Measurements from ENCODE around the gene XRCC2. TPM values are rescaled to one million over a fixed set of nuclear protein-coding genes. Genes with fewer than 3 reads are reported as not detected.

The XRCC2 gene
- 0.89 and 1.2 TPM in 2 replicates for polyA plus RNA-seq
- polyA minus RNA-seq = 1.2 and 2.0 TPM in 2 replicates

DNA sequence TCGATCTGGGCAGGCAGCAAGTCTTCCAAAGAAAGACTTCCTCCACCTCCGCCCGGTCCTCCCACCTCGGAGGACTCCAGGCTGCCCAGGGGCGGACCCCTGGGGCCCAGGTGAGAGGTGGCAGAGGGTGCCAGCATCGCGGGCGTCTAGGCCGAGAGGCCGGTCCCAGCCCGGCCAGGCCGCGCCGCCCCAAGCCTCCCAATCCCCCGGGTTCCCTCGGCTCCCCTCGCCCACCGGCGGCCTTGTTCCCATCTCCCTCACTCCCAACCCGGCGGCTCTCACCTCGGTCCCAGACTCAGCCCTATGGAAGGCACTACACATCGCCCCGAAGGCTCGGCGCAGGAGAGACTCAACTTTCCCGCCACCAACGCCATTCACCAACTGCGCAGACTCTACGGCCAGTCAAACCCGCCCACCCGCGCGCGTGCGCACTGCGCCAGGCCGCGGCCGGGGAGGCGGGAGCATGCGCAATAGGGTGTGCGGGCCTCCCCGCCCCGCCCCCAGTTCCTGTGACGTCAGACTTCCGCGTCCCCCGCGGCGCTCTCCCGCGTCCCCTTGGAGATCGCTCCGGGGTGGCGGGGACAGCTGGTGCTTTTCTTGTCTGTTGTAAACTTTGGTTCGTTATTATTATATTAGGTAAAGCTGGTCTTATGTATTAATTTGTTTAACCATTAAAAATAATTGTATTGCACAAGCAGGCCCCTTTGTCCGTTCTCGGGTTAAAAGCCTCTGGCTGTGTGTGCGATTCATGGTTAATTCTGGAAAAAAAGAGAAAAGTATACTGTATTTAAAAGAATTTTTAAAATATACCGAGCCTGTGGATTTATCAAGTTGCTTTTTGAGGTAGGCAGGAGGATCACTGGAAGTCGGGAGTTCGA lies at the start of gene XRCC2:
TSS of gene XRCC2 (minus strand) at position 383 of the 878 bp plus-strand sequence. CDS start at position 321, 62 bp downstream.
- H4K20me1 ChIP-seq (ENCODE audit: insufficient read depth) = no peaks in the 10 kb centered on the region
- H3K4me2 ChIP-seq (ENCODE audit: low read length) = peak within 1 kb of the TSS; percentile 84
- peak within 1 kb of the TSS; percentile 66 for H2AFZ ChIP-seq (ENCODE audit: low read depth, low read length)
- TF ChIP-seq, protein P1, sequence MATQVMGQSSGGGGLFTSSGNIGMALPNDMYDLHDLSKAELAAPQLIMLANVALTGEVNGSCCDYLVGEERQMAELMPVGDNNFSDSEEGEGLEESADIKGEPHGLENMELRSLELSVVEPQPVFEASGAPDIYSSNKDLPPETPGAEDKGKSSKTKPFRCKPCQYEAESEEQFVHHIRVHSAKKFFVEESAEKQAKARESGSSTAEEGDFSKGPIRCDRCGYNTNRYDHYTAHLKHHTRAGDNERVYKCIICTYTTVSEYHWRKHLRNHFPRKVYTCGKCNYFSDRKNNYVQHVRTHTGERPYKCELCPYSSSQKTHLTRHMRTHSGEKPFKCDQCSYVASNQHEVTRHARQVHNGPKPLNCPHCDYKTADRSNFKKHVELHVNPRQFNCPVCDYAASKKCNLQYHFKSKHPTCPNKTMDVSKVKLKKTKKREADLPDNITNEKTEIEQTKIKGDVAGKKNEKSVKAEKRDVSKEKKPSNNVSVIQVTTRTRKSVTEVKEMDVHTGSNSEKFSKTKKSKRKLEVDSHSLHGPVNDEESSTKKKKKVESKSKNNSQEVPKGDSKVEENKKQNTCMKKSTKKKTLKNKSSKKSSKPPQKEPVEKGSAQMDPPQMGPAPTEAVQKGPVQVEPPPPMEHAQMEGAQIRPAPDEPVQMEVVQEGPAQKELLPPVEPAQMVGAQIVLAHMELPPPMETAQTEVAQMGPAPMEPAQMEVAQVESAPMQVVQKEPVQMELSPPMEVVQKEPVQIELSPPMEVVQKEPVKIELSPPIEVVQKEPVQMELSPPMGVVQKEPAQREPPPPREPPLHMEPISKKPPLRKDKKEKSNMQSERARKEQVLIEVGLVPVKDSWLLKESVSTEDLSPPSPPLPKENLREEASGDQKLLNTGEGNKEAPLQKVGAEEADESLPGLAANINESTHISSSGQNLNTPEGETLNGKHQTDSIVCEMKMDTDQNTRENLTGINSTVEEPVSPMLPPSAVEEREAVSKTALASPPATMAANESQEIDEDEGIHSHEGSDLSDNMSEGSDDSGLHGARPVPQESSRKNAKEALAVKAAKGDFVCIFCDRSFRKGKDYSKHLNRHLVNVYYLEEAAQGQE (IDR thresholded peaks at IDR 0.05; ENCODE audit: borderline replicate concordance) = peak; percentile 54
- peak; percentile 70 for TF ChIP-seq EP300 (conservative IDR thresholded peaks at IDR 0.05; ENCODE audit: poor library complexity, severe bottlenecking)
- TF ChIP-seq EZH2 (IDR thresholded peaks at IDR 0.05; ENCODE audit: borderline replicate concordance, insufficient read depth, low read length, poor library complexity, severe bottlenecking) = no peak
- peak; percentile 60 for TF ChIP-seq RAD21 (conservative IDR thresholded peaks at IDR 0.05)
- TF ChIP-seq MXI1 (conservative IDR thresholded peaks at IDR 0.05; ENCODE audit: poor library complexity, severe bottlenecking) = peak; percentile 99
- TF ChIP-seq SMC3 (conservative IDR thresholded peaks at IDR 0.05; ENCODE audit: poor library complexity) = peak; percentile 64
- TF ChIP-seq, protein P2, sequence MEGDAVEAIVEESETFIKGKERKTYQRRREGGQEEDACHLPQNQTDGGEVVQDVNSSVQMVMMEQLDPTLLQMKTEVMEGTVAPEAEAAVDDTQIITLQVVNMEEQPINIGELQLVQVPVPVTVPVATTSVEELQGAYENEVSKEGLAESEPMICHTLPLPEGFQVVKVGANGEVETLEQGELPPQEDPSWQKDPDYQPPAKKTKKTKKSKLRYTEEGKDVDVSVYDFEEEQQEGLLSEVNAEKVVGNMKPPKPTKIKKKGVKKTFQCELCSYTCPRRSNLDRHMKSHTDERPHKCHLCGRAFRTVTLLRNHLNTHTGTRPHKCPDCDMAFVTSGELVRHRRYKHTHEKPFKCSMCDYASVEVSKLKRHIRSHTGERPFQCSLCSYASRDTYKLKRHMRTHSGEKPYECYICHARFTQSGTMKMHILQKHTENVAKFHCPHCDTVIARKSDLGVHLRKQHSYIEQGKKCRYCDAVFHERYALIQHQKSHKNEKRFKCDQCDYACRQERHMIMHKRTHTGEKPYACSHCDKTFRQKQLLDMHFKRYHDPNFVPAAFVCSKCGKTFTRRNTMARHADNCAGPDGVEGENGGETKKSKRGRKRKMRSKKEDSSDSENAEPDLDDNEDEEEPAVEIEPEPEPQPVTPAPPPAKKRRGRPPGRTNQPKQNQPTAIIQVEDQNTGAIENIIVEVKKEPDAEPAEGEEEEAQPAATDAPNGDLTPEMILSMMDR (IDR thresholded peaks at IDR 0.05; ENCODE audit: poor library complexity, severe bottlenecking) = no peak
- peak; percentile 53 for TF ChIP-seq TAF1 (IDR thresholded peaks at IDR 0.05; ENCODE audit: low read depth)
- TF ChIP-seq POLR2AphosphoS5 (IDR thresholded peaks at IDR 0.05) = peak; percentile 93
- H3K79me2 ChIP-seq (replicated peaks; ENCODE audit: insufficient read depth, low read length) = peaks cover 25% of the 10 kb centered on the region
- H3K27ac ChIP-seq (ENCODE audit: low read length) = peak within 1 kb of the TSS; percentile 86
- H3K27me3 ChIP-seq (ENCODE audit: insufficient read depth, low read depth, low read length) = no peaks in the 10 kb centered on the region
- H3K9me2 ChIP-seq (ENCODE audit: insufficient read depth, low read length) = no peaks in the 10 kb centered on the region
- H3F3A ChIP-seq (ENCODE audit: insufficient read depth, low read length, poor library complexity, severe bottlenecking) = no peaks in the 10 kb centered on the region
- H3K9ac ChIP-seq (ENCODE audit: low read length) = peak within 1 kb of the TSS; percentile 71
- H3K36me3 ChIP-seq (ENCODE audit: insufficient read depth, low read length) = no peaks in the 10 kb centered on the region
- no peaks in the 10 kb centered on the region for H3K9me3 ChIP-seq (ENCODE audit: low read length)
- H3K4me3 ChIP-seq (ENCODE audit: low read length) = peak within 1 kb of the TSS; percentile 85

DNA sequence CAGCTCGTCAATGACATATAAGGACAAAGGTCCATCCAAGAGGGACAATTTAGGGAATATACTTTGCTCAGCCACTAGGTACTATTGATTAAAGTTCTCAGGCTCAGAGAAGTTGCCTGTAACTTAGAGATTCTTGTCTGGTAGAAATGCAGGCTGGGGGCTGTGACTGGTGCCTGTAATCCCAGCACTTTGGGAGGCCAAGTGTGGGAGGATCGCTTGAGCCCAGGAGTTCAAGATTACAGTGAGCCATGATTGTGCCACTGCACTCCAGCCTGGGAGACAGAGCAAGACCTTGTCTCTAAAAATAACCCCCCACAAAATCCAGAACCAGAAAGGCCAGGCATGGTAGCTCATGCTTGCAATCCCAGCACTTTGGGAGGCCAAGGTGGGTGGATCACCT lies 47.4 kb upstream of the XRCC2 start:
- H3K4me3 ChIP-seq (ENCODE audit: low read length) = no peak overlapping the region
- no peaks in the 10 kb centered on the region for H3F3A ChIP-seq (ENCODE audit: insufficient read depth, low read length, poor library complexity, severe bottlenecking)
- H3K9me3 ChIP-seq (ENCODE audit: low read length) = no peaks in the 10 kb centered on the region
- H3K79me2 ChIP-seq (replicated peaks; ENCODE audit: insufficient read depth, low read length) = no peaks in the 10 kb centered on the region
- H3K4me2 ChIP-seq (ENCODE audit: low read length) = no peak overlapping the region
- no peaks in the 10 kb centered on the region for H4K20me1 ChIP-seq (ENCODE audit: insufficient read depth)
- no peaks in the 10 kb centered on the region for H3K9me2 ChIP-seq (ENCODE audit: insufficient read depth, low read length)
- H3K36me3 ChIP-seq (ENCODE audit: insufficient read depth, low read length) = no peaks in the 10 kb centered on the region
- no peak for TF ChIP-seq MXI1 (conservative IDR thresholded peaks at IDR 0.05; ENCODE audit: poor library complexity, severe bottlenecking)
- TF ChIP-seq, protein P2 (IDR thresholded peaks at IDR 0.05; ENCODE audit: poor library complexity, severe bottlenecking) = no peak
- TF ChIP-seq EP300 (conservative IDR thresholded peaks at IDR 0.05; ENCODE audit: poor library complexity, severe bottlenecking) = no peak
- TF ChIP-seq, protein P1 (IDR thresholded peaks at IDR 0.05; ENCODE audit: borderline replicate concordance) = no peak
- TF ChIP-seq SMC3 (conservative IDR thresholded peaks at IDR 0.05; ENCODE audit: poor library complexity) = no peak
- no peak for TF ChIP-seq TAF1 (IDR thresholded peaks at IDR 0.05; ENCODE audit: low read depth)
- no peak for TF ChIP-seq POLR2AphosphoS5 (IDR thresholded peaks at IDR 0.05)
- TF ChIP-seq RAD21 (conservative IDR thresholded peaks at IDR 0.05) = no peak
- TF ChIP-seq EZH2 (IDR thresholded peaks at IDR 0.05; ENCODE audit: borderline replicate concordance, insufficient read depth, low read length, poor library complexity, severe bottlenecking) = no peak
- no peak overlapping the region for H2AFZ ChIP-seq (ENCODE audit: low read depth, low read length)
- no peaks in the 10 kb centered on the region for H3K27me3 ChIP-seq (ENCODE audit: insufficient read depth, low read depth, low read length)
- H3K27ac ChIP-seq (ENCODE audit: low read length) = no peak overlapping the region
- H3K9ac ChIP-seq (ENCODE audit: low read length) = no peak overlapping the region

All from neural cell (in vitro differentiated cells).